Measurements from ENCODE around the gene TMEM91.
"Not testable (repeated sequence)": the region's sequence is repeated elsewhere in the genome, so short reads cannot be mapped to it uniquely, and the experiment has no call there.

Gene TMEM91

DNA sequence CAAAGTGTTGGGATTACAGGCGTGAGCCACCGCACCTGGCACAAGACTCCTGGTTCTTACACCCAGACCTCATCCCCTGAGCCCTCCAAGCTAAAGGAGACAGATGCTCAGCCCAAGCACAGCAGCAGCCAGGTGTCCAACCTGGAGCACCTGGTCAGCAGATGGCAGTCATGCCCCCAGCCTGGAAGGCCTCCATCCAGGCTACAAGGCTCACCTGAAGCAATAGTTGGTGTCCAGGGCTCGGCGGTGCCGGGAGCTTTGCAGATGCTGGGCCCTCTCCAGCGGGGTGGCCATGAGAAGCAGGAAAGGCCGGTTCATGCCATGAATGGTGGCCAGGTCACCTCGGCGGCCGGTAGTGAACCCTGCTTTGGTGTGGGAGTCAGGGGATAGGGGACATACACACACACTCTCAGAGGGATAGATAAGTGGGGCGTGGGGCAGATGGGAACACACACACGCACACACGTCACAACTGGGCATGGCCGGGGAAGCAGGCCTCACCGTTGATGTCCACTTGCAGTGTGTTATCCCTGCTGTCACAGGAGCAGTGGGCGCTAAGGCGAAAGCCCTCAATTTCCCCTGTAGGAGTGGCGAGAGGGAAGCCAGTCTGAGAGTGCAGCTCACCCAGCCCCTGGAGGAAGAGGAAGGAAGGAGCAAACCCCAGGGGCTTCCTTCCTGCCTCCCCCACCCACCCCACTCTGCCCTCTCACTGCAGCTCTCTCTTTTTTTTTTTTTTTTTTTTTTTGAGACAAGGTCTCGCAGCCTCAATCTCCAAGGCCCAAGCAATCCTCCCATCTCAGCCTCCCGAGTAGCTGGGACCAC, 34.5 kb upstream of the TMEM91 start:
- peaks cover 63% of the 10 kb centered on the region for H3K36me3 ChIP-seq (ENCODE audit: insufficient read depth, low read length)

DNA sequence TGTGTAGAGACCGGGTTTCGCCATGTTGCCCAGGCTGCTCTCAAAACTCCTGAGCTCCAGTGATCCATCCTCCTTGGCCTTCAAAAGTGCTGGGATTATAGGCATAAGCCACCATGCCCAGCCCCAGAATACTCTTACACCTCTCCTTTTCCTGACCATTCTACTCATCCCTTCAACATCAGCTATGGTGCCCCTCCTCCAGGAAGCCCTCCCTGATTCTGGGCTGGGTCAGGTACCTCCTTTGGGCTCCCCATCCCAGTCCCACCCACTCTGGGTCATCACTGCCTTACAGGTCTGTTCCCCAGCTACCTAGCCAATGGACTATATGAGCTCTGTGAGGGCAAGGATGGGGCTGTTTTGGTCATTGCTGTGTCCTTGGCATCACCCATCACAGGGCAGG, 32.2 kb upstream of the TMEM91 start:
- Histone ChIP-seq H3K27ac (ENCODE audit: low read depth, low read length, poor library complexity, severe bottlenecking) (no peak overlapping the region), H3K36me3 (ENCODE audit: insufficient read depth, low read length) (peaks cover 57% of the 10 kb centered on the region), H3F3A (ENCODE audit: insufficient read depth, low read length) (no peaks in the 10 kb centered on the region), H3K79me2 (ENCODE audit: insufficient read depth, low read length) (no peaks in the 10 kb centered on the region), H3K9me3 (ENCODE audit: low read length) (no peaks in the 10 kb centered on the region), H3K27me3 (ENCODE audit: insufficient read depth, low read length) (no peaks in the 10 kb centered on the region), H3K9ac (ENCODE audit: low read length) (no peak overlapping the region), H3K4me2 (ENCODE audit: low read length) (no peak overlapping the region), H3K4me1 (ENCODE audit: insufficient read depth, low read length, severe bottlenecking) (no peaks in the 10 kb centered on the region), H4K20me1 (ENCODE audit: insufficient read depth, low read length) (no peaks in the 10 kb centered on the region), H3K4me3 (ENCODE audit: low read depth, low read length, poor library complexity, severe bottlenecking) (no peak overlapping the region), H2AFZ (ENCODE audit: low read length) (no peak overlapping the region), H3K9me2 (ENCODE audit: low read depth, low read length) (no peaks in the 10 kb centered on the region)
- TF ChIP-seq CTCF (IDR thresholded peaks at IDR 0.05; ENCODE audit: low read length) (no peak), EZH2 (IDR thresholded peaks at IDR 0.05; ENCODE audit: borderline replicate concordance, low read length) (no peak)

More for the DNA sequence above, 34.5 kb upstream of the TMEM91 start:
- Histone ChIP-seq H3K27ac (ENCODE audit: low read depth, low read length, poor library complexity, severe bottlenecking) (no peak overlapping the region), H3K27me3 (ENCODE audit: insufficient read depth, low read length) (no peaks in the 10 kb centered on the region), H3K79me2 (ENCODE audit: insufficient read depth, low read length) (no peaks in the 10 kb centered on the region), H3K4me3 (ENCODE audit: low read depth, low read length, poor library complexity, severe bottlenecking) (no peak overlapping the region), H3F3A (ENCODE audit: insufficient read depth, low read length) (no peaks in the 10 kb centered on the region), H4K20me1 (ENCODE audit: insufficient read depth, low read length) (no peaks in the 10 kb centered on the region), H3K4me1 (ENCODE audit: insufficient read depth, low read length, severe bottlenecking) (no peaks in the 10 kb centered on the region), H3K9me2 (ENCODE audit: low read depth, low read length) (no peaks in the 10 kb centered on the region), H2AFZ (ENCODE audit: low read length) (no peak overlapping the region), H3K4me2 (ENCODE audit: low read length) (no peak overlapping the region), H3K9ac (ENCODE audit: low read length) (no peak overlapping the region), H3K9me3 (ENCODE audit: low read length) (no peaks in the 10 kb centered on the region)
- TF ChIP-seq EZH2 (IDR thresholded peaks at IDR 0.05; ENCODE audit: borderline replicate concordance, low read length) (no peak), CTCF (IDR thresholded peaks at IDR 0.05; ENCODE audit: low read length) (no peak)

DNA sequence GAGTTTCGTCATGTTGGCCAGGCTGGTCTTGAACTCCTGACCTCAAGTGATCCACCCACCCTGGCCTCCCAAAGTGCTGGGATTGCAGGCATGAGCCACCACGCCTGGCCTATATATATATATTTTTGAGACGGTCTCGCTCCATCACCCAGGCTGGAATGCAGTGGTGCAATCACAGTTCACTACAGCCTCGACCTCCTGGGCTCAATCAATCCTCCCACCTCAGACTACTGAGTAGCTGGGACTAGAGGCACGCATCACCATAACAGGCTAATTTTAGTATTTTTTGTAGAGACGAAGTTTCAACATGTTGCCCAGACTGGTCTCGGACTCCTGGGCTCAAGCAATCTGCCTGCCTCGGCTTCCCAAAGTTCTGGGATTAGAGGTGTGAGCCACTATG, 29.4 kb upstream of the TMEM91 start:
- H3K27ac ChIP-seq (ENCODE audit: low read depth, low read length, poor library complexity, severe bottlenecking); H4K20me1 ChIP-seq (ENCODE audit: insufficient read depth, low read length); H3K4me3 ChIP-seq (ENCODE audit: low read depth, low read length, poor library complexity, severe bottlenecking); H2AFZ ChIP-seq (ENCODE audit: low read length); H3K79me2 ChIP-seq (ENCODE audit: insufficient read depth, low read length); H3K4me2 ChIP-seq (ENCODE audit: low read length); H3K9me2 ChIP-seq (ENCODE audit: low read depth, low read length); H3K27me3 ChIP-seq (ENCODE audit: insufficient read depth, low read length); H3F3A ChIP-seq (ENCODE audit: insufficient read depth, low read length); H3K9me3 ChIP-seq (ENCODE audit: low read length); H3K9ac ChIP-seq (ENCODE audit: low read length): not testable (repeated sequence)
- peaks cover 18% of the 10 kb centered on the region for H3K4me1 ChIP-seq (ENCODE audit: insufficient read depth, low read length, severe bottlenecking)
- peaks cover 34% of the 10 kb centered on the region for H3K36me3 ChIP-seq (ENCODE audit: insufficient read depth, low read length)

Measured in OCI-LY1 (cell line).